HepG2 (cell line): ENCODE measurements around the gene P2RY11. TPM values are rescaled to one million over a fixed set of nuclear protein-coding genes. Genes with fewer than 3 reads are reported as not detected.

ENCODE experiments used
- ATAC-seq: fragments of 200-7000 bp; cut with Tn5 transposase; 3 replicates; pipeline ENCODE4 v1.9.1; 2020; ENCODE audit warnings: mild to moderate bottlenecking, moderate library complexity
- BruUV-seq: library from RNA; stranded (reverse); fragments of 400-500 nt; replicated peaks from 2 replicates; lab custom pipeline; 2021; lab: Mats Ljungman, UMichigan
- CTCF ChIA-PET: fragments of 300-600 bp; formaldehyde crosslinking; extraction: SDS; loops from one replicate; lab custom pipeline; 2021; ENCODE audit warnings: low total read pairs, inconsistent platforms, low intra/inter-chr PET ratio; lab: Yijun Ruan, JAX
- POLR2A ChIA-PET: fragments of 350-600 bp; sonication (Branson Sonifier 250); formaldehyde crosslinking; loops from one replicate; lab custom pipeline; 2020; ENCODE audit warnings: antibody characterized with exemption, inconsistent platforms; lab: Yijun Ruan, JAX
- DNase-seq: peaks from one replicate; pipeline ENCODE4 v3.0.0-alpha.2; 2015; ENCODE audit warnings: low spot score
- FAIRE-seq: peaks from 3 replicates; lab custom pipeline; 2011; peaks lifted over from hg19 to GRCh38; lab: Jason Lieb, UNC
- H2AFZ ChIP-seq: one replicate; pipeline ENCODE4 v1.6.1; 2011; ENCODE audit warnings: low read length, inconsistent platforms
- H3K27ac ChIP-seq: fragments of 300-600 bp; 3 replicates; pipeline ENCODE4 v1.8.0; 2011; ENCODE audit warnings: mixed run types, mild to moderate bottlenecking, mixed read lengths, low read length, inconsistent platforms; ENCODE audit not compliant: insufficient read depth; ENCODE audit errors: extremely low read length
- H3K27me3 ChIP-seq, 2 experiments: fragments of 200-600 bp in 1 of 2; 2 replicates in 1 of 2; 3 replicates in 1 of 2; pipeline versions ENCODE4 v1.6.0 to v1.8.0; 2011; ENCODE audit warnings: low read length in 2 of 2, mild to moderate bottlenecking in 2 of 2, moderate library complexity in 2 of 2, inconsistent platforms in 1 of 2; ENCODE audit not compliant: insufficient read depth in 2 of 2, control insufficient read depth in 1 of 2
- H3K36me3 ChIP-seq, 2 experiments: fragments of 200-600 bp in 1 of 2; replicated peaks in 1 of 2; 2 replicates in 1 of 2; 3 replicates in 1 of 2; pipeline versions ENCODE4 v1.5.1 to v1.8.0; 2011; ENCODE audit warnings: low read length in 2 of 2, inconsistent platforms in 1 of 2; ENCODE audit not compliant: insufficient read depth in 2 of 2, control insufficient read depth in 1 of 2
- H3K4me1 ChIP-seq: 2 replicates; pipeline ENCODE4 v1.5.1; 2012; ENCODE audit warnings: low read length, inconsistent platforms; ENCODE audit not compliant: insufficient read depth
- H3K4me2 ChIP-seq: 2 replicates; pipeline ENCODE4 v1.6.0; 2011; ENCODE audit warnings: low read depth, low read length, inconsistent platforms
- H3K4me3 ChIP-seq, 3 experiments: fragments of 200-600 bp in 1 of 3; sonication (generic), shearing (Covaris generic) in 1 of 3; replicated peaks in 1 of 3; 2 replicates each; pipeline ENCODE4 v1.5.1; 2011 to 2016; ENCODE audit warnings: low read length in 3 of 3, inconsistent platforms in 2 of 3, low read depth in 2 of 3, mild to moderate bottlenecking in 2 of 3, control low read depth in 1 of 3, mixed read lengths in 1 of 3; ENCODE audit not compliant: insufficient read depth in 1 of 3
- H3K79me2 ChIP-seq: one replicate; pipeline ENCODE4 v1.6.1; 2011; ENCODE audit warnings: low read length, inconsistent platforms; ENCODE audit not compliant: insufficient read depth
- H3K9ac ChIP-seq: 2 replicates; pipeline ENCODE4 v1.6.0; 2011; ENCODE audit warnings: mild to moderate bottlenecking, low read depth, low read length, inconsistent platforms; ENCODE audit not compliant: insufficient read depth
- H3K9me3 ChIP-seq: 2 replicates; pipeline ENCODE4 v1.5.1; 2012; ENCODE audit warnings: mild to moderate bottlenecking, low read length
- H4K20me1 ChIP-seq: 2 replicates; pipeline ENCODE4 v1.6.0; 2011; ENCODE audit warnings: inconsistent platforms, mild to moderate bottlenecking, low read length, moderate library complexity; ENCODE audit not compliant: insufficient read depth
- CHD4 ChIP-seq: fragments of 200-600 bp; sonication (generic); IDR thresholded peaks from 2 replicates; pipeline ENCODE4 v1.7.0; 2017; ENCODE audit warnings: mild to moderate bottlenecking, low read length, borderline replicate concordance
- GMEB1 ChIP-seq: sonication (generic); formaldehyde crosslinking; IDR thresholded peaks from 2 replicates; pipeline ENCODE4 v1.5.1; 2020; ENCODE audit warnings: missing genetic modification reagents, mild to moderate bottlenecking, borderline replicate concordance
- NCOR1 ChIP-seq: fragments of 200-600 bp; sonication (generic); IDR thresholded peaks from 2 replicates; pipeline ENCODE4 v1.7.0; 2017; ENCODE audit warnings: antibody characterized with exemption, low read length, borderline replicate concordance
- NKX3-1 ChIP-seq: sonication (generic); formaldehyde crosslinking; IDR thresholded peaks from 2 replicates; pipeline ENCODE4 v1.5.0; 2020; ENCODE audit warnings: missing genetic modification reagents
- RARA ChIP-seq: IDR thresholded peaks from 2 replicates; pipeline ENCODE4 v1.6.1; 2016; ENCODE audit warnings: missing genetic modification reagents, missing compliant biosample characterization
- TAF1 ChIP-seq: sonication (generic); formaldehyde crosslinking; IDR thresholded peaks from 2 replicates; pipeline ENCODE4 v1.4.0; 2020; ENCODE audit warnings: missing genetic modification reagents
- ZNF790 ChIP-seq: sonication (generic); formaldehyde crosslinking; IDR thresholded peaks from 2 replicates; pipeline ENCODE4 v1.8.0; 2022; ENCODE audit warnings: missing genetic modification reagents, mild to moderate bottlenecking, borderline replicate concordance
- WGBS: methylation state at CpG from one replicate; pipeline ENCODE4 v1.1.6; 2017; ENCODE audit warnings: low lambda C conversion rate; 5-methylcytosine and 5-hydroxymethylcytosine counted together
- in situ Hi-C: cut with HindIII; loops from 2 replicates; pipeline ENCODE4 v1.10.0; 2017; ENCODE audit warnings: low pct_unique_long_range_greater_than_20kb; ENCODE audit not compliant: extremely low pct_ligation_motif_present
- intact Hi-C: fragments of 100-400 bp; cut with micrococcal nuclease; formaldehyde crosslinking; loops from one replicate; pipeline ENCODE4 v1.10.0; 2022; ENCODE audit not compliant: unreplicated experiment
- polyA plus RNA-seq, 8 experiments: library from polyadenylated mRNA; depleted of rRNA in 3 of 8; stranded (reverse) in 7 of 8; unstranded in 1 of 8; fragments of >200 nt; fragmentation: Illumina TruSeq in 4 of 8; extraction: Trizol in 4 of 8; gene quantifications; 2 replicates each; pipeline versions ENCODE4 v1.2.1 to v1.2.3, GENCODE V29; 2011 to 2016; ENCODE audit warnings: low read depth in 4 of 8, missing spikeins in 1 of 8, mixed read lengths in 1 of 8; ENCODE audit not compliant: insufficient read depth in 1 of 8
- total RNA-seq, 5 experiments: library from RNA; depleted of rRNA; stranded (reverse); fragments of >200 nt; fragmentation: Illumina TruSeq; extraction: Trizol; gene quantifications; 2 replicates each; pipeline ENCODE4 v1.2.3, GENCODE V29; 2016; ENCODE audit warnings: low read depth in 1 of 5
- TF ChIP-seq, protein P1 (sequence below): IDR thresholded peaks from 2 replicates; pipeline ENCODE4 v1.4.0; 2020; ENCODE audit warnings: mild to moderate bottlenecking, missing genetic modification reagents
- TF ChIP-seq, protein P2 (sequence below): sonication (generic); formaldehyde crosslinking; IDR thresholded peaks from 2 replicates; pipeline ENCODE4 v1.5.0; 2020; ENCODE audit warnings: missing genetic modification reagents
- TF ChIP-seq, protein P3 (sequence below): IDR thresholded peaks from 2 replicates; pipeline ENCODE4 v1.6.1; 2016; ENCODE audit warnings: mild to moderate bottlenecking

P2RY11 gene
- total and polyA plus RNA-seq, 2 of the 13 experiments (the other 11 are each of a cell fraction or from before 2014, with no cell fraction given) = 4.0 to 7.8 TPM

GRCh38 chr19:10105509-10106099 lies 5.9 kb upstream of the P2RY11 start (continued):
- TF ChIP-seq, protein P1, sequence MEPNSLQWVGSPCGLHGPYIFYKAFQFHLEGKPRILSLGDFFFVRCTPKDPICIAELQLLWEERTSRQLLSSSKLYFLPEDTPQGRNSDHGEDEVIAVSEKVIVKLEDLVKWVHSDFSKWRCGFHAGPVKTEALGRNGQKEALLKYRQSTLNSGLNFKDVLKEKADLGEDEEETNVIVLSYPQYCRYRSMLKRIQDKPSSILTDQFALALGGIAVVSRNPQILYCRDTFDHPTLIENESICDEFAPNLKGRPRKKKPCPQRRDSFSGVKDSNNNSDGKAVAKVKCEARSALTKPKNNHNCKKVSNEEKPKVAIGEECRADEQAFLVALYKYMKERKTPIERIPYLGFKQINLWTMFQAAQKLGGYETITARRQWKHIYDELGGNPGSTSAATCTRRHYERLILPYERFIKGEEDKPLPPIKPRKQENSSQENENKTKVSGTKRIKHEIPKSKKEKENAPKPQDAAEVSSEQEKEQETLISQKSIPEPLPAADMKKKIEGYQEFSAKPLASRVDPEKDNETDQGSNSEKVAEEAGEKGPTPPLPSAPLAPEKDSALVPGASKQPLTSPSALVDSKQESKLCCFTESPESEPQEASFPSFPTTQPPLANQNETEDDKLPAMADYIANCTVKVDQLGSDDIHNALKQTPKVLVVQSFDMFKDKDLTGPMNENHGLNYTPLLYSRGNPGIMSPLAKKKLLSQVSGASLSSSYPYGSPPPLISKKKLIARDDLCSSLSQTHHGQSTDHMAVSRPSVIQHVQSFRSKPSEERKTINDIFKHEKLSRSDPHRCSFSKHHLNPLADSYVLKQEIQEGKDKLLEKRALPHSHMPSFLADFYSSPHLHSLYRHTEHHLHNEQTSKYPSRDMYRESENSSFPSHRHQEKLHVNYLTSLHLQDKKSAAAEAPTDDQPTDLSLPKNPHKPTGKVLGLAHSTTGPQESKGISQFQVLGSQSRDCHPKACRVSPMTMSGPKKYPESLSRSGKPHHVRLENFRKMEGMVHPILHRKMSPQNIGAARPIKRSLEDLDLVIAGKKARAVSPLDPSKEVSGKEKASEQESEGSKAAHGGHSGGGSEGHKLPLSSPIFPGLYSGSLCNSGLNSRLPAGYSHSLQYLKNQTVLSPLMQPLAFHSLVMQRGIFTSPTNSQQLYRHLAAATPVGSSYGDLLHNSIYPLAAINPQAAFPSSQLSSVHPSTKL (CRISPR knock-in tag) = no peak
- no peak for TF ChIP-seq ZNF790 (CRISPR knock-in tag)
- peak; percentile 49; the same call in 1 of the 2 replicates for TF ChIP-seq NCOR1
- TF ChIP-seq CHD4 = peak; percentile 54; the same call in 1 of the 2 replicates

- Histone ChIP-seq H3K27me3 (no peaks in the 10 kb centered on the region; a peak in 1 of 5 replicates), H3K9ac (peak within 1 kb of the TSS; percentile 96), H3K4me1 (peaks cover 49% of the 10 kb centered on the region), H4K20me1 (no peaks in the 10 kb centered on the region), H3K9me3 (no peaks in the 10 kb centered on the region), H3K79me2 (peaks cover 19% of the 10 kb centered on the region), H3K4me2 (peak within 1 kb of the TSS; percentile 94), H3K4me3 (peak within 1 kb of the TSS; percentile 76 to 91 (median 91)), H3K36me3 (peaks cover 24 to 38% of the 10 kb centered on the region in 2 experiments), H3K27ac (peak within 1 kb of the TSS; percentile 82), H2AFZ (no peak within 1 kb of the TSS)
- ChIA-PET POLR2A (interaction anchor here (0.6 to 1.5 kb wide), 6 partner anchors 9 to 183 kb away, joined by 3 to 10 read pairs (median 3); partner anchors contain the start of genes EIF3G and ICAM5), CTCF (no interaction called here)
- no TSS peak for BruUV-seq
- FAIRE-seq (peak; percentile 84), ATAC-seq (peak; percentile 96), DNase-seq (peak; percentile 95)
- 0% methylated on average over 13 of the region's 71 CpGs for WGBS
- intact Hi-C loops = no loop called here
- in situ Hi-C loops = no loop called here
- TF ChIP-seq NKX3-1 (CRISPR knock-in tag) (0 out of 2 replicates have a peak, but pooled peaks have one; percentile 58), RARA (CRISPR knock-in tag) (peak; percentile 47; the same call in 1 of the 2 replicates), TAF1 (CRISPR knock-in tag) (peak; percentile 90; the same call in 1 of the 2 replicates), GMEB1 (peak; percentile 90)
- TF ChIP-seq, protein P2, sequence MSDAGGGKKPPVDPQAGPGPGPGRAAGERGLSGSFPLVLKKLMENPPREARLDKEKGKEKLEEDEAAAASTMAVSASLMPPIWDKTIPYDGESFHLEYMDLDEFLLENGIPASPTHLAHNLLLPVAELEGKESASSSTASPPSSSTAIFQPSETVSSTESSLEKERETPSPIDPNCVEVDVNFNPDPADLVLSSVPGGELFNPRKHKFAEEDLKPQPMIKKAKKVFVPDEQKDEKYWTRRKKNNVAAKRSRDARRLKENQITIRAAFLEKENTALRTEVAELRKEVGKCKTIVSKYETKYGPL (CRISPR knock-in tag) = 0 out of 2 replicates have a peak, but pooled peaks have one; percentile 17
- TF ChIP-seq, protein P3, sequence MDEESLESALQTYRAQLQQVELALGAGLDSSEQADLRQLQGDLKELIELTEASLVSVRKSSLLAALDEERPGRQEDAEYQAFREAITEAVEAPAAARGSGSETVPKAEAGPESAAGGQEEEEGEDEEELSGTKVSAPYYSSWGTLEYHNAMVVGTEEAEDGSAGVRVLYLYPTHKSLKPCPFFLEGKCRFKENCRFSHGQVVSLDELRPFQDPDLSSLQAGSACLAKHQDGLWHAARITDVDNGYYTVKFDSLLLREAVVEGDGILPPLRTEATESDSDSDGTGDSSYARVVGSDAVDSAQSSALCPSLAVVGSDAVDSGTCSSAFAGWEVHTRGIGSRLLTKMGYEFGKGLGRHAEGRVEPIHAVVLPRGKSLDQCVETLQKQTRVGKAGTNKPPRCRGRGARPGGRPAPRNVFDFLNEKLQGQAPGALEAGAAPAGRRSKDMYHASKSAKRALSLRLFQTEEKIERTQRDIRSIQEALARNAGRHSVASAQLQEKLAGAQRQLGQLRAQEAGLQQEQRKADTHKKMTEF = peak; percentile 89; the same call in 1 of the 2 replicates
These were observed 5.2 kb upstream of the P2RY11 start, which contains the start of gene PPAN for GRCh38 chr19:10106100-10106936. Gene PPAN (plus strand): TSS chr19:10106362. CDS start chr19:10106395, 33 bp downstream.
